Fibroblast of skin of right quadriceps (primary cell): Measurements from ENCODE around the gene NMNAT2.
"Not testable (repeated sequence)": the region's sequence is repeated elsewhere in the genome, so short reads cannot be mapped to it uniquely, and the experiment has no call there.

ENCODE experiments used
- DNase-seq: peaks from one replicate; pipeline ENCODE4 v3.0.0-alpha.2; 2013

The NMNAT2 gene

GRCh38 chr1:183417772-183418491 lies at the start of gene NMNAT2:
TSS of gene NMNAT2 (minus strand) at chr1:183418380. CDS start at chr1:183418267, 113 bp downstream.
- DNase-seq = no peak

DNA sequence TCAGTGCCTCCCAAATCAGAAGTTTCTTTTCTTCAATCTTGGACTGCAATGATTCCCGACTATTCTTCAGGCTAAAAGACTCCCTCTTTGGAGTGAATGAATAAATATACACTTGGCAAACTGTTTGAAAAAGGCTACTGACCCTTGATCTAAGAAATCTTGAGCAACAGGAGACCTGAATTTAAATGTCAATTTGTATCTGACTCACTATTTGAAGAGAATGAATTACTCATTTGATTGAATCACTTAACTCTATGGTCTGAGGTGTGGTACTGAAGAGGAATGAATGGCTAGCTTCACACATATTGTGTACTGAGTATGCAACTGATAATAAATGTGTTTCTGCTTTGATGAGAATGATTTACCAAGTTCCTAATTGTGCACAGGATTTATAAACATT lies 49.5 kb upstream of the NMNAT2 start:
- no peak for DNase-seq

DNA sequence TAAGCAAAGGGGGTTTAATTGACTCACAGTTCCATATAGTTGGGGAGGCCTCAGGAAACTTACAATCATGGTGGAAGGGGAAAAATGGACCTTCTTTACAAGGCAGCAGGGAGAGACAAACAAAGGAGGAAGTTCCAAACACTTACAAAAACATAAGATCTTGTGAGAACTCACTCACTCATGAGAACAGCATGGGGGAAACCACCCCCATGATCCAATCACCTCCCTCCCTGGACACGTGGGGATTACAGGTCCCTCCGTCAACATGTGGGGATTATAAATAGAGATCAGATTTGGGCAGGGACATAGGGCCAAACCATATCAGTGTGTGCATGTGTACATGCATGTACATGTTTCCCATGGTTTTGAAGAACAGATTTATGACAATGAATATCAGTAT lies 48.6 kb upstream of the NMNAT2 start:
- no peak for DNase-seq

- no peak for DNase-seq
Measured at GRCh38 chr1:183463566-183463965, 45.4 kb upstream of the NMNAT2 start.

DNA sequence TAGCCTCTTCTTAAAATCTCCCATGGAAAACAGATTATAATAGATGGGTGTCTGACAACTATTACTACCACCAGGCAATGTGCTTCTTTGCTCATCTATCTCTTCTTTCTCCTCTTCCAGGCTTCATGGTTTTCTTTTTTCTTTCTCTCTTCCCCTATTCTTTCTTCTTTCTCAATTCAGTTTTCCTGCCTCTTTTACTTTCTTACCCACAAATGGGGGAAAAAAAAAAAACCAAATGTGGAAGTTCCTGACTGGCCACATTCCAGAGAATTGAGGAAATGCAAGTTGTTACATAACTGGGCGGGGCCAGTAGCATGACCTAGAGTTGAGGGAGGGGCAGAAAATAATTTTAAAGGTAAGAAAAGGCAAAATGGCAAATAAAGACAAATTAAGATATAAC lies 43.2 kb upstream of the NMNAT2 start:
- no peak for DNase-seq

DNA sequence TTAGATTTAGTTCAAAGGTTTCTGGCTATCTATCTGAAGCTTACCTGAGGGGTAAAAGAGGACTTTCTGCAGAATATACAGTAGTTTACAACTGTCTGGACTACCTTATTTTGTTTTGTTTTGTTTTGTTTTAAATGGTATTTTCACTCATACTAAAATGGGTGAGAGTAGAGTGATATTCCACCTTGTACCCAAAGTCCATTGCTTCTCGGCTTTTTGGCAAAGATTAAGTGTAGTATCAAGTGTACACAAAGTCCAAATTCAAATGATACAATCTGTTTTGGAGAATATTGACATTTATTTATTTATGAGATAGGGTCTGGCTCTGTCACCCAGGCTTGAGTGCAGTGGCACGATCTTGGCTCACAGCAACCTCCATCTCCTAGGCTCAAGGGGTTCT lies 42.4 kb upstream of the NMNAT2 start:
- no peak for DNase-seq

- no peak for DNase-seq
Measured at GRCh38 chr1:183457449-183457848, 39.3 kb upstream of the NMNAT2 start.

DNA sequence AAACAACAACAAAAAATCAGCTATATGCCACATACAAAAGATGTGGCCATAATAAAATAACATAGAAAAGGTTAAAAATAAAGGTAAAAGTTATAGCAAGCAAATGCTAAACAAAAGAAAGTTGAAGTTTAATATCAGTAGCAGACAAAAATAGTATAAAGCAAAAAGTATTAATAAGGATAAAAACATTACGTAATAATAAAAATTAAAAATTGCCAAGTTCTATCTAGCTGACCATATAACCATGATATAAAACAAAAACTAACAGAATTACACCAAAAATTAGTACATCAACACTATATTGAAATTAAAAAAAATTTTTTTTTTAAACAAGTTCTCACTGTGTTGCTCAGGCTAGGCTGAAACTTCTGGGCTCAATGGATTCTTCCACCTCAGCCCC lies 38.6 kb upstream of the NMNAT2 start:
- no peak for DNase-seq

GRCh38 chr1:183454377-183454776 lies 36.2 kb upstream of the NMNAT2 start:
- peak; percentile 12 for DNase-seq

- DNase-seq = no peak
Measured at GRCh38 chr1:183450093-183450492, 31.9 kb upstream of the NMNAT2 start.

- DNase-seq = no peak
Measured at GRCh38 chr1:183449223-183449770, 31.1 kb upstream of the NMNAT2 start.

DNA sequence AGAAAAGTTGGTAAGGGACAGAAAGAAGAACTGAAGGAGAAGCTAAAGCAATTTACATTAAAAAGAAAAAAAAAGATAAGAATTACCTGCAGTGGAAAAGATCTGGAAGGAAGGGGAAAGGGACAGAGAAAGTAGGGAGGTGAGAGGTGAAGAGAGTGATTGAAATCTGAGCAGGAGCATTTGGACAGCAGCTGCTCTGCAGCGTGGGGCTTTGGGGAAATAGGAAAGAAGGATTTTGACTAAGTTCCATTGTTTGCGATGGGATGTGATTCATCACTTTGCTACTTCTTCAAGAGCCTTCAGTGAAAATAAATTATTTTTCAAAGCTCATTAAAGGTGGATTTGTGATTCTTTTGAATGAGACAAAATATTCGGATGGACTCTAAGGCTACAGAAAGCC lies 26.1 kb upstream of the NMNAT2 start:
- peak; percentile 7 for DNase-seq

GRCh38 chr1:183443466-183443865 lies 25.3 kb upstream of the NMNAT2 start:
- DNase-seq = no peak

DNA sequence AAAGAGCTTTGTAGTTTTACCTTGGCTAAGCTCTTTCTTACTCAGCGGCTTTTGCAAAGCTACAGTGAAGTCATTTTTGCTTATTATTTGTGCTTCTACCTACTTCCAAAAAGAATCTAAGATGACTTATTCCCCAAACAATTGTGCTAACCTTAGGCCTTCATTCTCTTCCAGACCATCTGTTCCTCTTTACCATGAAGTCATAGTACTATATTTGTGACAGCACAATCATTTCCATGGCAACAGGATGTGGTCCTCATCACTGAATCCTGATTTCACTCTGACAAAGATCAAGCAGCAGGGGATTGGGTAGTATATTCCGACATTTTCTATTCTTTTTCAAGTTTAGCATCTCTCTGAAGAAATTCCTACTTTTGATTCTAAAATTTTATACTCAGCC lies 24.8 kb upstream of the NMNAT2 start:
- DNase-seq = no peak

DNA sequence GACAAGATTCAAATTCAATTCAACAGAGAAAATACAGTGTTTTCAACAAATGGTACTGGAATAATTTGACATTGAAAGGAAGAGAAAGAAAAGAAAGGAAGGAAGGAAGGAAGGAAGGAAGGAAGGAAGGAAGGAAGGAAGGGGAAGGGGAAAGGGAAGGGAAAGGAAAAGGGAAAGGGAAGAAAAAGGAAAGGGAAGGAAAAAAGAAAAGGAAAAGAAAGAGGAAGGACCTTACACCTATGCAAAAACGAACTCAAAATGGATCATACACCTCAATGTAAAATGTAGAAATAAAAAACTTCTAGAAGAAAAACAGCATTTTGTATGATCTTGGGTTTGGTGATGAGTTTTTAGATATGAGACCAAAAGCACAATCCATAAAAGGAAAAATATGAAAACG lies 19.9 kb upstream of the NMNAT2 start:
- DNase-seq = no peak

GRCh38 chr1:183435497-183435896 lies 17.3 kb upstream of the NMNAT2 start:
- no peak for DNase-seq

GRCh38 chr1:183433703-183434102 lies 15.5 kb upstream of the NMNAT2 start:
- no peak for DNase-seq

GRCh38 chr1:183432548-183432875 lies 14.3 kb upstream of the NMNAT2 start:
- DNase-seq = no peak

- DNase-seq = no peak
Measured at GRCh38 chr1:183431840-183432547, 13.8 kb upstream of the NMNAT2 start.

DNA sequence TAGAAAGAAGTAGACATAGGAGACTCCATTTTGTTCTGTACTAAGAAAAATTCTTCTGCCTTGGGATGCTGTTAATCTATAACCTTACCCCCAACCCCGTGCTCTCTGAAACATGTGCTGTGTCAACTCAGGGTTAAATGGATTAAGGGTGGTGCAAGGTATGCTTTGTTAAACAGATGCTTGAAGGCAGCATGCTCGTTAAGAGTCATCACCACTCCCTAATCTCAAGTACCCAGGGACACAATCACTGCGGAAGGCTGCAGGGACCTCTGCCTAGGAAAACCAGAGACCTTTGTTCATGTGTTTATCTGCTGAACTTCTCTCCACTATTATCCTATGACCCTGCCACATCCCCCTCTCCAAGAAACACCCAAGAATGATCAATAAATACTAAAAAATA lies 9.4 kb upstream of the NMNAT2 start:
- not testable (repeated sequence) for DNase-seq

DNA sequence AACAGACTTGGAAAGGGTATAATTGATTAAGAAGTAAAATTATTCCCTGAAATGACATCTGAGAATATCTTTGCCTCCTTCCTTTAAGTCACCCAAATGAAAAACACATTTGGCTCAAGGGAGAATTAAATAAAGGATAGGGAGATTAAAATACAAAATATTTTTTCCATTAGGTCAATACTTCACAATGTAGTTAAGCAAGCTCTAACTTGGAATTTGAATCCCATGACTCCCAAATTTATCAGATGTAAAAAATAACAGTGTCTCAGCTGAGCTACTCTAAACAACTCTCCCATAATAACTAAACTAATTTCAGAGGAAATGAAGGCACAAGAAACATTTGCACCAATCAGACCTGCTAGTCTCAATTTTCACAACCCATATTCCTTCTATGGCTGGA lies 6.5 kb upstream of the NMNAT2 start:
- no peak for DNase-seq

DNA sequence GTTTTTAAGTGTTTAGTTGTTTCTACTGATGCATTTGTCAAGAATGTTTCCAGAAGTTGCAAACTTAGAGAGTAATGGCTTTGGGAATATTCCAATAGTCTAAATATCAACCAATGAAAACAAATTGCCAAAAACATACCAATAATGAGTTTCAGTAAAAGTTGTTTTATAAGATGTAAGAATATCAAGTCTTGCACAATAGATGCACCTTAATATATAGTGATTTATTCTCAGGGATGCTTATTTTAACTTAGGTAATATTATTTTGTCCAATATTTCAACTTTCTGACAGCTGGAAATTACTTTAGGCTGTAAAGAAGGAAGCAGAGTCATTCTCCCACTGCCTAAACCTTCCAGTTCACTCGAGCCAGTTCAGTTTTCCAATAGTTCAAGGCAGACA lies 5.4 kb upstream of the NMNAT2 start:
- DNase-seq = no peak

DNA sequence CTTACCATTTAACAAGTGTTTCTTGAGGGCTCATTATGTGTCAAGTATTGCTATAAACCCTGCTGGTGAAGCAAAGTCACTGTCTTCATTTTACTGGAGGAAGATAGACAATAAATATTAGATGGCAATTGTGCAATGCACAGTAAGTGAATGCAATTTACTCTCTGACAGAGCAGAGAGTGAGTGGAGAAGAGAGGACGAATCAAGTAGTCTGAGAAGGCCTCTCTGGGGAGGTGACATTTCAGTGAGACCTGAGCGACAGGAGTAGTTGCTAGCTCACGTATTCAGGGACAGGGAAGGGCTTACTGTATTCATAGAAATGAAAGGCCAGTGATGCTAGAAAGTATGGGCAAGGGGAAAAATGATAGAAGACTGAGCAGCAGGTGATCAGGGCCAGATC lies 1.2 kb upstream of the NMNAT2 start:
- DNase-seq = no peak

GRCh38 chr1:183418696-183419095 lies 516 bp upstream of the NMNAT2 start:
- no peak for DNase-seq
